ENCODE results near the gene TMEM139.
A peak's percentile ranks its signal among the peaks of the same experiment; 100 is the strongest.

TMEM139 gene

DNA sequence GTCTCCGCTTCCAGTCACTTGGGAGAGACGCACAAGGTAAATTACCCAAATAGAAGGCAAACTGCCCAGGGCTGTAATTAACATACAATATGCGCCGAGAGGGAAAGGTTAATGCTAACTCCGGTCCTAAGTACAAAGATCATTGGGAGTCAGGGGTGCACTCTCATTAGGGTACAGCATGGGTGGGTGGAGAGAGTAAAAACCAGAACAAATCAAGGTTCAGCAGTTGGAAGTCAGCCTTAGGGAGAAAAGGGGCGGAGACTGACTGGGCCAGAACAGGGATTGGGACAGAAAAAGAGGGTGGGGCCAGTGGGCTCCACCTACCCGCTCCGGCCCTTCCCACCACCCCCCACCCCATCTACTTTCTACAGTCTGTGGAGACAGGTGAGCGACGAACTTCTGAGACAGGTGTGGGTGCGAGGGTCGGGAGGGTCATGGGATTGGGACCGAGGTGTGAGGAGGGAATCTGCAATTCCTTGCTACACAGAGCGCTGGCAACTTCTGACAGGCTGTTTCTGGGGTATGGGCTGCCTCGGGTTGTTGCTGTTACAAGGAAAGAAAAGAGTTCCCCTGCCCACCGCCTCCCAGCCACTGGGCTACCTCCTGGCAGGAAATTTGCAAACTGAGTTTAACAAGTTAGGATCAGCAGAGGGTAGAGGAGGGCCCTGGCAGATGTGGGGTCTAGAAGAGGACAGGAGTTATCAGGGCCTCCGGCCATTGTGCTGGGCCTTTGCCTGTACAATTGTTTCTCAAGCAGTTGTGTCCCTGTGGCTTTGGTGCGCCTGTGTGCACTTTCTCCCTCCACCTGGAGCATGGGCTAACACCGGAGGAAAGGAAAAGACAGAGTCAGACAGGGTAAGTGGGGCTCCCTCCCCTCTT is at the start of gene TMEM139:
Gene TMEM139 (plus strand): TSS at position 368 of the 879 bp plus-strand sequence. CDS start 1,000 bp downstream, outside the sequence.
- in situ Hi-C loops (cut with HindIII; ENCODE audit: low pct_ligation_motif_present, low pct_unique_long_range_greater_than_20kb, low sequenced_read_pairs), result no loop called here
- peak; percentile 91 for DNase-seq

DNA sequence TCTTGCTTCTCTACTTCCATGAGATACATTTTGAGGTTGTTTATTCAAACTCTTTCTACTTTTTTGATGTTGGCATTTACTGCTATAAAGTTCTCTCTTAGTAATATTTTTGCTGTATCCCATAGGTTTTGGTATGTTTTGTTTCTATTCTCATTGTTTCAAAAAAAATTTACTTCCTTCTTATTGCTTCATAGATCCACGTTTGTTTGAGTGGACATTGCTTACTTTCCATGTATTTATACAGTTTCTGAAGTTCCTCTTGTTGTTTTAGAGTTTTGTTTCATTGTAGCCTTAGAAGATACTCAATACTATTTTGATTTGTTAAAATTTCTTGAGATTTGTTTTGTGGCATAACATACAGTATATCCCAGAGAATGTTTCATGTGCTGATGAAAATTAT is 49.2 kb upstream of the TMEM139 start:
- DNase-seq, result no peak
- in situ Hi-C loops (cut with HindIII; ENCODE audit: low pct_ligation_motif_present, low pct_unique_long_range_greater_than_20kb, low sequenced_read_pairs), result no loop called here

DNA sequence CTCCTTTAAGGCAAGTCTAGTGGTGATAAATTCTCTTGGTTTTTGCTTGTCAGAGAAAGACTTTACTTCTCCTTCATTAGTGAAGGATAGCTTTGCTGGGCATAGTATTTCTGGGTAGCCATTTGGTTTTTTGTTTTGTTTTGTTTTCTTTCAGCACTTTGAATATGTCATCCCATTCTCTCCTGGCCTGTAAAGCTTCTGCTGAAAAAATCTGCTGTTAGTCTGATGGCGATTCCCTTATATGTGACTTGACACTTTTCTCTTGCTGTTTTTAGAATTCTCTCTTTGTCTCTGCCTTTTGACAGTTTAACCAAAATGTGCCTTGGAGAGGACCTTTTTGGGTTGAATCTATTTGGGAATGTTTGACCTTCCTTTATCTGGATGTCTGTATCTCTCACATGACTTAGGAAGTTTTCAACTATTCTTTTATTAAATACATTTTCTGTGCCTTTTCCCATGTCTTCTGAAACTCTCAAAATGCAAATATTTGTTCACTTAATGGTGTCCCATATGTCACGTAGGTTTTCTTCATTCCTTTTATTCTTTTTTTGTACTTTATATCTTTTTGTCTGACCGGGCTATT is 48.3 kb upstream of the TMEM139 start:
- DNase-seq, result no peak
- in situ Hi-C loops (cut with HindIII; ENCODE audit: low pct_ligation_motif_present, low pct_unique_long_range_greater_than_20kb, low sequenced_read_pairs), result no loop called here

DNA sequence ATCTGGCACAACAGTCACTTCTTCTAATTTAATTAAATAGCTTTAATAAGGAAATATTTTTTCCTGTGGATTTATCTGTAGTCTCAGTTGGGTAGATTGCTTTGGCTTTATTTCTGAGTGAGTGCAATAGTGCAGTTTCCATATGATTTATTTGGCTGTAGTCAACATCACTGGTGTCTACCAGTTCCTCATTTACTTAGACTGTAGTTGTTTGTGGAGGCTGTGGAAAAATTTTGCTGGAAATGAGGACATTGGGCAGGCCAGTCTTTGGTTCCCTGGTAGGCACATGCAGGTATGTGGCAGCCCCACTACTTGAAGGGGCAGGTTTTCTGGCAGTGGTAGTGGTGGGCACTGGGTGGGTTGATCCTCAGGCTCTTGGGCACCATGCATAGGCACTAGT is 47.4 kb upstream of the TMEM139 start:
- no peak for DNase-seq
- in situ Hi-C loops (cut with HindIII; ENCODE audit: low pct_ligation_motif_present, low pct_unique_long_range_greater_than_20kb, low sequenced_read_pairs), result no loop called here

DNA sequence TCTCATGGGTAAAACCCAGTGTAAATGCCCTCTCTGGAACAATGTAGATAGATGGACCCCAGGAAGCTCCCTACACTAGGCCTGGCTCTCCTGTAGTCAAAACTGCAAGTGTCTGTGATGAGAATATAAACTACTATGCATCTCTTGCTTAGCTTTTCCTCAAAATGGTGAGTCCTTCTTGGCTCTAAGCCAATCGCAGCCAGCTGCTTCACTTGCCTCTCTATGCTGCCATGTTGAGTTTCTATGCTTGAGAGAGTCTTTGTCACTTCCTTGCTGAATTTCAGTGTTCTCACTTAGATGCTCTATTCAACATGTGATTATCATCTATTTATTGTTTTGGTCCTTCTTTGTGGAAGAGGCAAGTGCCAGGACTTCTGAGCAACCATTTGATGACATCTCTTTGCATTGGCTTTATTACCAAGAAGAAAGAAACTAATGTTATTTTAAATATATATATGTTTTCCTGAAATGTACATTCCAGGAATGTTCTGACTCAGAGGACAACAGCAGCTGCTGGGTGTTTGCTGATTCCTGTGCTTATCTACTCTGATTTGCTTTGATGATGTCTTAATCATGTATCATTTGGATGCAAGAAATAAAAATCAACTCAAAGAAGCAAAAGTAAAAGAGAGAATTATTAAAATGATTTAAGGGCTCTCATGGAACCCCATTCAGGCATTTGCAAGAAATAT is 46.3 kb upstream of the TMEM139 start:
- in situ Hi-C loops (cut with HindIII; ENCODE audit: low pct_ligation_motif_present, low pct_unique_long_range_greater_than_20kb, low sequenced_read_pairs), result no loop called here
- no peak for DNase-seq

DNA sequence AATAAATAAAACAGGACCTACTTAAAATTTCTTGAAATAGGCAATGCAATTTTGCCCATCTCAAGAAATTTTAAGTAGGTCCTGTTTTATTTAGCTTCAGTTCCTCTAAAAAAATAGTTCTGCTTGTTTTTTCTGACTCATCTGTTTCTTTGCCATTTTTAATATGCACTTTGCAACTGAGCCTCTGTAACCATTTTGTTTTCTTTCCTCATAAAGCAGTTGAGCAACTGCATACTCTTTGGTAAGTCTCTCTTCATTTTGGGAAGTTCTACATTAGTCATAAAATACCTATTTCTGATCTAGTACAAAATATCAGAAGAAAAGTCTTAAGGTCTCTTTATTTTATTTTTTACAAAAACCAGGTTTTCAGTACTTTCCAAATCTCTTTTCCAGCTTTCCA is 44.9 kb upstream of the TMEM139 start:
- in situ Hi-C loops (cut with HindIII; ENCODE audit: low pct_ligation_motif_present, low pct_unique_long_range_greater_than_20kb, low sequenced_read_pairs), result no loop called here

DNA sequence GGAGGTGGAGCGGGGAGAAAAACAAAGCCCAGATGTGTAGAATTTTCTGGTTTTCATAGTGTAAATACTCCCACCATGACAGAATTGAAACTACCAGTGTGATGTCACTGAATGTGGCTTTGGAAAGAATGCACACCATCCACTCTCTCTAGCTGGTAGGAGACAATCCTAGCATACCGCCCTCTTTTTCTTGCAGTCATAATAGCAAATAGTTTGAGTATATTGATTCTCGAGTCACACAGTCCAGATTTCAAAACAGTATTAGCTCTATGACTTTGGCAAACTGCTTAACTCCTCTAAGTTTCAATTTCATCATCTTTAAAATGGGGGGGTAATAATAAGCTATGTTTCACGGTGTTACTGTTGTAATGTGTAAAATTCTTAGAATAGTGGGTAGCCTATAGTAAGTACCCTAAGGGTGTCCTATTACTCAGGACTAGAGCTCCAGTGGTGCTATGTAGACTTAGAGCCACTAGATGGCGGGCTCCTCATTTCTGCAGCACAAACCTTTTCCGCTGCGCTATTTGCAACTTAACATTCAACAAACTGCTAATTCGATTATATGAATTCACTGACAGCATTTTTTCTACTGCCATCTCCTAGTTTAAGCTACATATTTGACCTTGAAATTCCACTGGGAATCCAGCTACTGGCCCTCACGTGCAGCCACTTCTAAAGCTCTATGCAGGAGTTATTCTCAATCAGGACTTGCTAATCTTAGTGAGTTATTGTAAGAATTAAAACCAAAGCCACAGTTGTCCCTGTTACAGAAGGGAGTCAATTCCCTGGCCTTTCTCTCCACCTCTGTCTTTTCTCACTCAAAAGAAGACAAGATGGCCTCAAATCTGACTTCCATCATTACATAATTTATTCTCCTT is 44.2 kb upstream of the TMEM139 start:
- in situ Hi-C loops (cut with HindIII; ENCODE audit: low pct_ligation_motif_present, low pct_unique_long_range_greater_than_20kb, low sequenced_read_pairs), result no loop called here
- peak; percentile 81 for DNase-seq

More for the DNA sequence above, 44.9 kb upstream of the TMEM139 start:
- DNase-seq, result no peak

DNA sequence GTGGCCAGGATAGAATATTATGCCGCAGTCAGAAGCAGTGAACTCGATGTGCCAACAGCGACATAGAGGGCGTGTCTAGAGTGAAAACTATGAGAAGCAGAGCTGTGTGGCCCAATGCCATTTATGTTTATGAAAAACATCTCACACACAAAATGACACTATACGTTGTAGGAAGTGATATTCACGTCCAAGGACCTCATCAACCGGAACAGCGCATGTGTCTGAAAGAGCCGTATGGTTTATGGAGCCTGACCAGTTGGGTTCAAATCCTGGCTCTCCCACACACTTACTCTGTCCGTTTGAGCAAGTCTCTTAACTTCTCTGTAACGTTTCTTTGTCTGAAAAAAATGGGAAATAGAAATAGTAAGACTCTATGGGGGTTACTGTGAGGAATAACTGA is 42.5 kb upstream of the TMEM139 start:
- in situ Hi-C loops (cut with HindIII; ENCODE audit: low pct_ligation_motif_present, low pct_unique_long_range_greater_than_20kb, low sequenced_read_pairs), result no loop called here
- no peak for DNase-seq

DNA sequence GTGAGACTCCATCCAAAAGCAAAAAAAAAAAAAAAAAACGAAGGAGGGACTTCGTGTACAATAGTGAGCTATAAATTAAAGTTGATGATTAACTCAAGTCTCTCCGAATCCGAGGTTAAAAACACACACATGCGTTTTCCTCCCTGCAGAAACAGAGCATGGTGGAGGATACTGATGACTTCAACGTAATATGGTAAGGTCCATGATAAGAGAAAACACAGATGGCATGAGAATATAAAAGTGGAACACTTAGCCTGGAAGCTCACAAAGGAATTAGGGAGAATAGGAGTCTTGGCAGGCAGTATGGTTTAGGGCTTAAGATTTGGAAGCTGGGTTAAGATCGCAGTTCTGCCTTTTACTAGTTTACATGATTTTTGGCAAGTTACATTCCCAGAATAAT is 41.6 kb upstream of the TMEM139 start:
- in situ Hi-C loops (cut with HindIII; ENCODE audit: low pct_ligation_motif_present, low pct_unique_long_range_greater_than_20kb, low sequenced_read_pairs), result no loop called here
- DNase-seq, result no peak

DNA sequence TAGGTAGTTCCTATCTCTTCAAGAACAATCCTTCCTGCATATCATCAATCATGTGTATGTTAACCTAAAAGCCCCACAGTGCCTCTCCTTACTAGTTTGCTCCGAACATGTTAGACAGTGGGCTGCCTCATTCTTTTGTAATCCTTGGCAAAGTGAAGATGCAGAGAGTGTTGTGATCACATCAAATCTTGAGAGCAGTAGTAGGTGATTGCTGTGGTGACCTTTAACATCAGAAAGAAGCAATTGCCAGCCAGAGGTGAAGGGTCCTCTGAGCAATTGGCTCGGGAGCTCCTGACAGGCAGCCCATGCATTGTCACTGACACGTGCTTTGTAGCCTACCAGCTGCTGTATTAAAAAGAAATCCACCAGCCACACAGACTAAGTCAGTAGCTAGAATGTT is 41.1 kb upstream of the TMEM139 start:
- DNase-seq, result no peak
- in situ Hi-C loops (cut with HindIII; ENCODE audit: low pct_ligation_motif_present, low pct_unique_long_range_greater_than_20kb, low sequenced_read_pairs), result no loop called here

DNA sequence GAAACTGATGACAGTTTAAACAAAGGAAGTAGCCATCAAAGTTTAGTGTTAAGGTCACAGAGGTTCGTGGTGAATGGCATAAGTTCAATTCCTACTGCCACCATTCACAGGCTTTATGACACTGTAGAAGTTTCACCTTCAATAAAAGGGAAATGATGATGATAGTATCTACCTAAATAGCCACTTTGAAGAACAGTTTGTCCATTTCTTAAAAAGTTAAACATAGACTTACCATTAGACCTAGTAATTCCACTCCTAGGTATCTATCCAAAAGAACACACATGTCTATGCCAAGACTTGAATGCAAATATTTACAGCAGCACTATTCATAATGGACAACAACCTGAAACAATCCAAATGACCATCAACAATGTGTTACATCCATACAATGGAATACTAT is 40.4 kb upstream of the TMEM139 start:
- in situ Hi-C loops (cut with HindIII; ENCODE audit: low pct_ligation_motif_present, low pct_unique_long_range_greater_than_20kb, low sequenced_read_pairs), result no loop called here
- DNase-seq, result no peak

DNA sequence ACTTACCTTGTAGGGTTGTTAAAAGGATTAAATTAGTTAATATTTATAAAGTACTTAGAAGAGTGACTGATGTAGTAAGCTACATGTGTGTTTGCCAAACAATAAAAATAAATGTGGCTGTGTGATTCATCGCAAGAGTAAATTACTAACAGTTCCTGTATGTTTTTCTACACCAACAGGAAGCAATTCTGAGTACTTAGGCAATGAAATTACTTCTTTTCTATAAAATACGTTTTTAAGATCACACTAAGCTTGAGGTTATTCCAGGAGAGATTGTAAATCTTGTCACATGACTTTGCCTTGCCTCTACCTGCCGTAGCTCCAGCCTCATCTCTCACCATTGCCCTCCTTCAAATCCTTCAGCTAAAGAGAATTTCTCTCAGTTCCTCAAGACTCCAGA is 39.6 kb upstream of the TMEM139 start:
- no peak for DNase-seq
- in situ Hi-C loops (cut with HindIII; ENCODE audit: low pct_ligation_motif_present, low pct_unique_long_range_greater_than_20kb, low sequenced_read_pairs), result no loop called here

DNA sequence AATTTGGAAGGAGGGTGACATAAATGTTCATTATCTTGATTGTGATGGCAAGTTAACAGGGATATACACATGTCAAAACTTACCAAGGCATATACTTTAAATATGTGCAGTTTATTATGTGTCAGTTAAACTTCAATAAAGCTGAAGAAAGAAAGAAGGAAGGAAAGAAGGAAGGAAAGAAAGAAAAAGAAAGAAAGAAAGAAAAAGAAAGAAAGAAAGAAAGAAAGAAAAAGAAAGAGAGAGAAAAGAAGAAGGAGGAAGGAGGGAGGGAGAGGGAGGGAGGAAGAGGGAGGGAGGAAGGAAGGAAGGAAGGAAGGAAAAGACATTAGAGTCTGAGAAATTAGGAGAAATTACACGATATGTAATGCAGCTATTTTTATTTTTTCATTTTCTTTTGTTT is 37.4 kb upstream of the TMEM139 start:
- DNase-seq, result no peak
- in situ Hi-C loops (cut with HindIII; ENCODE audit: low pct_ligation_motif_present, low pct_unique_long_range_greater_than_20kb, low sequenced_read_pairs), result no loop called here

DNA sequence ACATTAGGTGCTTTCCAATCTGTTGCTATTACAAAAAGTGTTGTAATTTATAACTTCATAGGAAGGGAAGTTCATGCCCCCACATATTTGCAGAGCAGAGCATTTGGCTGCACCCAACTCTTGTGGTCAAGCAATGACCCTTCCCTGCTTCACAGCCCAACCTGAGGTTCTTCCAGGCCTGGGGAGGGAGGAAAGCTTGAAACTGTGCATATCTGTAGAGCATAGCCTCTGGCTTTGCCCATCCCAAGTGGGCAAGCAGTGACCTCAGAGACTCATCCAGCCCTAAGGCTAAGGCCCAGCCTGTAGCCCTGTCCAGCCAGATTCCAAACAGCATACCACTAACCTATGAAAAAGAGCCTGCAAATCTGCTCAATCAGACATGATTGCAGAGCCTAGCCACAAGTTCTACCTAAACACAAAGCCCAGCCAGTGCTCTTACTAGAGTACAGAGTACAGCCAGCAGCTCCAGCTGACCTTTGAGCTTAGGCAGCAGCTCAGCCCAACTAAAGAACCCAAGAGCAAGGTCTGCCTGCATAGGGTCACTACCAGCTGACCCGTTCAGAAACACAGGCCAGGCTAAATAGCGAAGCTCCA is 35.9 kb upstream of the TMEM139 start:
- in situ Hi-C loops (cut with HindIII; ENCODE audit: low pct_ligation_motif_present, low pct_unique_long_range_greater_than_20kb, low sequenced_read_pairs), result no loop called here
- no peak for DNase-seq

DNA sequence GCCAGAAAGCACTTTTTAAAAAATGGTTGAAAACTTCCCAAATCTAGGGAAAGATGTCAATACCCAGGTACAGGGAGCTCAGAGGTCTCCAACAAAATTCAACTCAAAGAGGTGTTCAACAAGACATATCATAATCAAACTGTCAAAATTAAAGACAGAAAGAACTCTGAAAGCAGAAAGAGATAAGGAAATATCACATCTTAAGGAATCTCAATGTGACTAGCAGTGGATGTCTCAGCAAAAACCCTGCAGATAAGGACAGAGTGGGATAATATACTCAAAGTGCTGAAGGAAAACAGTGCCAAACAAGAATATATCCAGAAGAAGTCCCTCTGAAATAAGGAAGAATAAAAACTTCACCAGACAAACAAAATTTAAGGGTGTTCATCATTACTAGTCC is 34.6 kb upstream of the TMEM139 start:
- in situ Hi-C loops (cut with HindIII; ENCODE audit: low pct_ligation_motif_present, low pct_unique_long_range_greater_than_20kb, low sequenced_read_pairs), result no loop called here
- DNase-seq, result no peak

DNA sequence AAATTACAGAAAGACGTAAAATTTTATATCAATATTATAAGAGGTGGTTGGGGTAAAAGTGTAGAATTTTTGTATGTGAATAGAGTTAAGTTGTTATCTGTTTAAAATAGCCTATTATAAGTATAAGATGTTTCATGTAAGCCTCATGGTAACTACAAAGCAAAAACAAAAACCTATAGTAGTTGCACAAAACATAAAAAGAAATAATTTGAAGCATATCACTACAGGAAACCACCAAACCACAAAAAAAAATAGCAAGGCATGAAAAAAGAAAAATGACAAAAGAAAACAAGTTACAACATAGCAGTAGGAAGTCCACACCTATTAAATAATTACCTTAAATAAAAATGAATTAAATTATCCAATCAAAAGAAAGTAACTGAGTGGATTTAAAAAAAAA is 33.9 kb upstream of the TMEM139 start:
- in situ Hi-C loops (cut with HindIII; ENCODE audit: low pct_ligation_motif_present, low pct_unique_long_range_greater_than_20kb, low sequenced_read_pairs), result no loop called here
- DNase-seq, result no peak

DNA sequence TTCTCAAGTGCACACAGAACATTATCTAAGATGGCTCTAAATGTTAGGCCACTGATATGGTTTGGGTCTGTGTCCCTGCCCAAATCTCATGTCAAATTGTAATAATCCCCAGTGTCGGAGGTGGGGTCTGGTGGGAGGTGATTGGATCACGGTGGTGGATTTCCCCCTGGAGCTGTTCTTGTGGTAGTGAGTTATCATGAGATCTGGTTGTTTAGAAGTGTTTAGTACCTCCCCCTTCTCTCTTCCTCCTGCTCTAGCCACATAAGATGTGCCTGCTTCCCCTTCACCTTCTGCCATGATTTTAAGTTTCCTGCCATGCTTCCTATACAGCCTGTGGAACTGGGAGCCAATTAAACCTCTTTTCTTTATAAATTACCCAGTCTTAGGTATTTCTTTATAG is 32.8 kb upstream of the TMEM139 start:
- no peak for DNase-seq
- in situ Hi-C loops (cut with HindIII; ENCODE audit: low pct_ligation_motif_present, low pct_unique_long_range_greater_than_20kb, low sequenced_read_pairs), result no loop called here

DNA sequence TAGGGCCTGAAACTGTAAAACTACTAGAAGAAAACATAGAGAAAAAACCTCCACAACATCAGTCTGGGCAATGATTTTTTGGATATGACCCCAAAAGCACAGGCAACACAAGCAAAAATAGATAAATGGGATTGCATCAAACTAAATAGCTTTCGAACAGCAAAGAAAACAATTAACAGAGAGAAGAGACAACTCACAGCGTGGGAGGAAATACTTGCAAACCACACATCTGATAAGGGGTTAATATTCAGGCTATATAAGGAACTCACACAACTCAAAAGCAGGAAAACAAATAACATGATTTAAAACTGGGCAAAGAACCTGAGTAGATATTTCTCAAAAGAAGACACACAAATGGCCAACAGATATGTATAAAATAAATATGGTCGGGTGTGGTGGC is 29.2 kb upstream of the TMEM139 start:
- in situ Hi-C loops (cut with HindIII; ENCODE audit: low pct_ligation_motif_present, low pct_unique_long_range_greater_than_20kb, low sequenced_read_pairs), result no loop called here
- no peak for DNase-seq
